Mesodermal cell (in vitro differentiated cells): ENCODE data around the gene MCC.
A peak's percentile ranks its signal among the peaks of the same experiment; 100 is the strongest.

Source experiments
- H3K27ac ChIP-seq: 2 replicates; pipeline ENCODE4 v1.7.0; 2013; ENCODE audit warnings: mild to moderate bottlenecking, low read depth, low read length, moderate library complexity; ENCODE audit not compliant: severe bottlenecking
- H3K36me3 ChIP-seq: 2 replicates; pipeline ENCODE4 v1.7.1; 2013; ENCODE audit warnings: mild to moderate bottlenecking, low read length, moderate library complexity; ENCODE audit not compliant: control insufficient read depth, insufficient read depth
- H3K4me1 ChIP-seq: one replicate; pipeline ENCODE4 v1.7.1; 2013; ENCODE audit warnings: mild to moderate bottlenecking, low read length; ENCODE audit not compliant: insufficient read depth, control insufficient read depth, poor library complexity, severe bottlenecking
- H3K4me3 ChIP-seq: 2 replicates; pipeline ENCODE4 v1.7.0; 2013; ENCODE audit warnings: low read length, control low read depth, mild to moderate bottlenecking; ENCODE audit not compliant: insufficient read depth, poor library complexity, severe bottlenecking; ENCODE audit errors: extremely low read depth
- H3K9me3 ChIP-seq: 2 replicates; pipeline ENCODE4 v1.7.1; 2013; ENCODE audit warnings: mild to moderate bottlenecking, low read length, moderate library complexity; ENCODE audit not compliant: control insufficient read depth
- WGBS, 2 experiments: methylation state at CpG; one replicate each; pipeline ENCODE4 v1.1.5; 2013; ENCODE audit warnings: missing lambda C conversion rate in 2 of 2; ENCODE audit not compliant: insufficient coverage in 2 of 2; 5-methylcytosine and 5-hydroxymethylcytosine counted together

MCC gene

GRCh38 chr5:113166261-113166660 is 322.0 kb downstream of the MCC start:
- WGBS, 2 experiments, result 95 to 100% methylated on average over 1 to 3 of the region's 4 CpGs
- Histone ChIP-seq H3K36me3 (no peaks in the 10 kb centered on the region), H3K4me3 (no peak overlapping the region), H3K27ac (no peak overlapping the region), H3K4me1 (peaks cover 31% of the 10 kb centered on the region), H3K9me3 (no peaks in the 10 kb centered on the region)

- no peak overlapping the region for H3K4me3 ChIP-seq
- peaks cover 31% of the 10 kb centered on the region for H3K4me1 ChIP-seq
- no peak overlapping the region for H3K27ac ChIP-seq
- WGBS, 2 experiments, result 88 to 100% methylated on average over 1 of the region's 1 CpG
- H3K36me3 ChIP-seq, result no peaks in the 10 kb centered on the region
- no peaks in the 10 kb centered on the region for H3K9me3 ChIP-seq
Measured at GRCh38 chr5:113164021-113164420, 324.2 kb downstream of the MCC start.

GRCh38 chr5:113163328-113163727 is 324.9 kb downstream of the MCC start:
- WGBS, 2 experiments, result no CpG with 5 or more reads among the region's 2 CpGs
- H3K4me1 ChIP-seq, result peaks cover 29% of the 10 kb centered on the region
- no peak overlapping the region for H3K4me3 ChIP-seq
- H3K27ac ChIP-seq, result no peak overlapping the region
- no peaks in the 10 kb centered on the region for H3K9me3 ChIP-seq
- H3K36me3 ChIP-seq, result no peaks in the 10 kb centered on the region

GRCh38 chr5:113162770-113163169 is 325.5 kb downstream of the MCC start:
- no peak overlapping the region for H3K4me3 ChIP-seq
- no peaks in the 10 kb centered on the region for H3K9me3 ChIP-seq
- H3K36me3 ChIP-seq, result no peaks in the 10 kb centered on the region
- whole genome bisulfite sequencing, 2 experiments, result 35 to 53% methylated on average over 2 to 3 of the region's 3 CpGs
- H3K4me1 ChIP-seq, result peaks cover 24% of the 10 kb centered on the region
- H3K27ac ChIP-seq, result no peak overlapping the region

GRCh38 chr5:113162208-113162607 is 326.0 kb downstream of the MCC start:
- Histone ChIP-seq H3K9me3 (no peaks in the 10 kb centered on the region), H3K27ac (peak overlapping the region; percentile 31), H3K4me1 (peaks cover 22% of the 10 kb centered on the region), H3K4me3 (no peak overlapping the region), H3K36me3 (no peaks in the 10 kb centered on the region)
- 80 to 88% methylated on average over 1 to 2 of the region's 3 CpGs for WGBS, 2 experiments

- no peak overlapping the region for H3K4me3 ChIP-seq
- H3K4me1 ChIP-seq, result peaks cover 20% of the 10 kb centered on the region
- no peaks in the 10 kb centered on the region for H3K36me3 ChIP-seq
- no peaks in the 10 kb centered on the region for H3K9me3 ChIP-seq
- WGBS, 2 experiments, result 69 to 70% methylated on average over 4 of the region's 6 CpGs
- H3K27ac ChIP-seq, result peak overlapping the region; percentile 31
Measured at GRCh38 chr5:113161806-113162205, 326.4 kb downstream of the MCC start.

GRCh38 chr5:113157886-113158285 is 330.4 kb downstream of the MCC start:
- Histone ChIP-seq H3K27ac (no peak overlapping the region), H3K9me3 (no peaks in the 10 kb centered on the region), H3K36me3 (no peaks in the 10 kb centered on the region), H3K4me3 (no peak overlapping the region), H3K4me1 (peaks cover 10% of the 10 kb centered on the region)
- WGBS, 2 experiments, result 87 to 100% methylated on average over 2 of the region's 4 CpGs

GRCh38 chr5:113156271-113156877 is 331.9 kb downstream of the MCC start:
- no peaks in the 10 kb centered on the region for H3K9me3 ChIP-seq
- 65 to 89% methylated on average over 3 to 4 of the region's 5 CpGs for WGBS, 2 experiments
- H3K4me1 ChIP-seq, result peaks cover 8% of the 10 kb centered on the region
- no peaks in the 10 kb centered on the region for H3K36me3 ChIP-seq
- no peak overlapping the region for H3K4me3 ChIP-seq
- H3K27ac ChIP-seq, result no peak overlapping the region

GRCh38 chr5:113153512-113154097 is 334.6 kb downstream of the MCC start:
- Histone ChIP-seq H3K36me3 (no peaks in the 10 kb centered on the region), H3K4me3 (no peak overlapping the region)
- WGBS, 2 experiments, result 86 to 92% methylated on average over 1 of the region's 1 CpG

GRCh38 chr5:113152380-113152740 is 335.9 kb downstream of the MCC start:
- no peak overlapping the region for H3K27ac ChIP-seq

More at GRCh38 chr5:113153512-113154097, 334.6 kb downstream of the MCC start:
- no peaks in the 10 kb centered on the region for H3K9me3 ChIP-seq
- no peak overlapping the region for H3K27ac ChIP-seq
- peaks cover 8% of the 10 kb centered on the region for H3K4me1 ChIP-seq

GRCh38 chr5:113151641-113152379 is 336.4 kb downstream of the MCC start:
- no peaks in the 10 kb centered on the region for H3K9me3 ChIP-seq
- no peak overlapping the region for H3K4me3 ChIP-seq
- H3K4me1 ChIP-seq, result peaks cover 10% of the 10 kb centered on the region
- no peaks in the 10 kb centered on the region for H3K36me3 ChIP-seq
- WGBS, 2 experiments, result 88 to 91% methylated on average over 7 to 8 of the region's 8 CpGs
- H3K27ac ChIP-seq, result no peak overlapping the region

More at GRCh38 chr5:113152380-113152740, 335.9 kb downstream of the MCC start:
- peaks cover 10% of the 10 kb centered on the region for H3K4me1 ChIP-seq
- H3K36me3 ChIP-seq, result no peaks in the 10 kb centered on the region
- 86 to 90% methylated on average over 2 of the region's 2 CpGs for WGBS, 2 experiments
- no peaks in the 10 kb centered on the region for H3K9me3 ChIP-seq
- no peak overlapping the region for H3K4me3 ChIP-seq
